Muscle layer of duodenum (tissue), 2 donors: Measurements from ENCODE around the gene NAGA.
A peak's percentile ranks its signal among the peaks of the same experiment; 100 is the strongest.
"Not testable (repeated sequence)": the region's sequence is repeated elsewhere in the genome, so short reads cannot be mapped to it uniquely, and the experiment has no call there.

ENCODE experiments used
- H3K27ac ChIP-seq: one replicate; pipeline ENCODE4 v1.7.0; 2013; ENCODE audit warnings: mild to moderate bottlenecking, low read length
- H3K27me3 ChIP-seq: one replicate; pipeline ENCODE4 v1.7.0; 2013; ENCODE audit warnings: low read depth, mild to moderate bottlenecking, control low read depth, low read length
- H3K36me3 ChIP-seq, 2 donors: one replicate each; pipeline ENCODE4 v1.7.0; 2013; ENCODE audit warnings: low read length in 2 of 2, control low read depth in 1 of 2, mild to moderate bottlenecking in 1 of 2; ENCODE audit not compliant: insufficient read depth in 2 of 2, control insufficient read depth in 1 of 2
- H3K4me1 ChIP-seq, 2 donors: one replicate each; pipeline ENCODE4 v1.7.0; 2013; ENCODE audit warnings: low read length in 2 of 2, mild to moderate bottlenecking in 2 of 2, control low read depth in 1 of 2, moderate library complexity in 1 of 2; ENCODE audit not compliant: insufficient read depth in 2 of 2, control insufficient read depth in 1 of 2
- H3K4me3 ChIP-seq, 2 donors: one replicate each; pipeline ENCODE4 v1.7.0; 2013; ENCODE audit warnings: low read length in 2 of 2, low read depth in 1 of 2, mild to moderate bottlenecking in 1 of 2
- H3K9me3 ChIP-seq, 2 donors: one replicate each; pipeline ENCODE4 v1.7.0; 2013; ENCODE audit warnings: low read length in 2 of 2, control low read depth in 1 of 2, mild to moderate bottlenecking in 1 of 2; ENCODE audit not compliant: control insufficient read depth in 1 of 2
- donor health status: healthy.

Gene NAGA

GRCh38 chr22:42074132-42074811 lies 3.7 kb upstream of the NAGA start, which contains the start of gene PHETA2:
PHETA2 (plus strand) TSS chr22:42074248; CDS start chr22:42077294, 3,046 bp downstream.
- Histone ChIP-seq H3K4me3 (peak within 1 kb of the TSS; percentile 48 to 71), H3K27me3 (no peaks in the 10 kb centered on the region), H3K4me1 (peaks cover 18 to 38% of the 10 kb centered on the region in 2 donors), H3K9me3 (no peaks in the 10 kb centered on the region), H3K36me3 (peaks cover 0 to 22% of the 10 kb centered on the region in 2 donors), H3K27ac (peak within 1 kb of the TSS; percentile 74)

GRCh38 chr22:42073621-42074041 lies 3.0 kb upstream of the NAGA start:
- peaks cover 13 to 35% of the 10 kb centered on the region in 2 donors for H3K4me1 ChIP-seq
- no peak overlapping the region for H3K27ac ChIP-seq
- peak overlapping the region; percentile 48 to 71 for H3K4me3 ChIP-seq

GRCh38 chr22:42072606-42073330 lies 2.2 kb upstream of the NAGA start:
- H3K4me3 ChIP-seq, result no peak overlapping the region
- H3K27ac ChIP-seq, result no peak overlapping the region
- H3K9me3 ChIP-seq, result no peaks in the 10 kb centered on the region
- H3K27me3 ChIP-seq, result no peaks in the 10 kb centered on the region
- peaks cover 0 to 22% of the 10 kb centered on the region in 2 donors for H3K36me3 ChIP-seq
- peaks cover 6 to 26% of the 10 kb centered on the region in 2 donors for H3K4me1 ChIP-seq

More at GRCh38 chr22:42073621-42074041, 3.0 kb upstream of the NAGA start:
- H3K9me3 ChIP-seq, result no peaks in the 10 kb centered on the region
- no peaks in the 10 kb centered on the region for H3K27me3 ChIP-seq
- H3K36me3 ChIP-seq, result peaks cover 0 to 18% of the 10 kb centered on the region in 2 donors

GRCh38 chr22:42071508-42071907 lies 896 bp upstream of the NAGA start:
- Histone ChIP-seq H3K36me3 (peaks cover 6 to 22% of the 10 kb centered on the region in 2 donors), H3K4me3 (peak overlapping the region; percentile 72 to 77), H3K4me1 (peaks cover 6 to 17% of the 10 kb centered on the region in 2 donors), H3K27ac (peak overlapping the region; percentile 86)
- not testable (repeated sequence) for H3K9me3 ChIP-seq, H3K27me3 ChIP-seq

- H3K27me3 ChIP-seq, result no peaks in the 10 kb centered on the region
- peaks cover 6 to 17% of the 10 kb centered on the region in 2 donors for H3K4me1 ChIP-seq
- peaks cover 17 to 34% of the 10 kb centered on the region in 2 donors for H3K36me3 ChIP-seq
- H3K9me3 ChIP-seq, result no peaks in the 10 kb centered on the region
- H3K4me3 ChIP-seq, result peak overlapping the region; percentile 72 to 77
- H3K27ac ChIP-seq, result peak overlapping the region; percentile 86
Observed at GRCh38 chr22:42069801-42070516, 653 bp downstream of the NAGA start.

GRCh38 chr22:42068291-42068690 lies 2.3 kb downstream of the NAGA start:
- Histone ChIP-seq H3K27me3 (no peaks in the 10 kb centered on the region), H3K27ac (no peak overlapping the region), H3K9me3 (no peaks in the 10 kb centered on the region), H3K36me3 (peaks cover 20 to 38% of the 10 kb centered on the region in 2 donors), H3K4me1 (peaks cover 6 to 17% of the 10 kb centered on the region in 2 donors), H3K4me3 (no peak overlapping the region)

GRCh38 chr22:42067671-42068251 lies 2.9 kb downstream of the NAGA start:
- no peaks in the 10 kb centered on the region for H3K9me3 ChIP-seq
- peaks cover 23 to 43% of the 10 kb centered on the region in 2 donors for H3K36me3 ChIP-seq
- no peaks in the 10 kb centered on the region for H3K27me3 ChIP-seq
- H3K4me3 ChIP-seq, result no peak overlapping the region
- no peak overlapping the region for H3K27ac ChIP-seq
- H3K4me1 ChIP-seq, result peaks cover 6 to 17% of the 10 kb centered on the region in 2 donors

GRCh38 chr22:42066937-42067336 lies 3.7 kb downstream of the NAGA start:
- Histone ChIP-seq H3K4me1 (peaks cover 6 to 17% of the 10 kb centered on the region in 2 donors), H3K27ac (no peak overlapping the region), H3K27me3 (no peaks in the 10 kb centered on the region), H3K36me3 (peaks cover 29 to 51% of the 10 kb centered on the region in 2 donors), H3K4me3 (no peak overlapping the region), H3K9me3 (no peaks in the 10 kb centered on the region)

- Histone ChIP-seq H3K9me3 (no peaks in the 10 kb centered on the region), H3K4me1 (peaks cover 6 to 10% of the 10 kb centered on the region in 2 donors), H3K27me3 (no peaks in the 10 kb centered on the region), H3K27ac (no peak overlapping the region), H3K4me3 (no peak overlapping the region), H3K36me3 (peaks cover 32 to 58% of the 10 kb centered on the region in 2 donors)
Observed at GRCh38 chr22:42066126-42066761, 4.4 kb downstream of the NAGA start.

GRCh38 chr22:42065438-42066125 lies 5.0 kb downstream of the NAGA start:
- Histone ChIP-seq H3K36me3 (peaks cover 39 to 64% of the 10 kb centered on the region in 2 donors), H3K4me1 (peaks cover 6 to 8% of the 10 kb centered on the region in 2 donors), H3K27ac (no peak overlapping the region), H3K4me3 (no peak overlapping the region), H3K27me3 (no peaks in the 10 kb centered on the region), H3K9me3 (no peaks in the 10 kb centered on the region)
